GM18508 (cell line): ENCODE results near the gene GPR32.
"Not testable (repeated sequence)": the region's sequence is repeated elsewhere in the genome, so short reads cannot be mapped to it uniquely, and the experiment has no call there.

Experiments used
- ATAC-seq: cut with Tn5 transposase; IDR thresholded peaks from one replicate; pipeline ENCODE4 v1.9.1; 2021; ENCODE audit warnings: moderate number of reproducible peaks; ENCODE audit not compliant: insufficient read depth, unreplicated experiment

Gene GPR32

GRCh38 chr19:50770164-50770563 lies at the start of gene GPR32:
GPR32 (plus strand) TSS chr19:50770464; CDS start chr19:50770601, 137 bp downstream.
- not testable (repeated sequence) for ATAC-seq

- ATAC-seq = no peak
These were observed 49.3 kb upstream of the GPR32 start for GRCh38 chr19:50720921-50721381.

- no peak for ATAC-seq
These were observed 48.7 kb upstream of the GPR32 start for GRCh38 chr19:50721441-50722137.

- no peak for ATAC-seq
These were observed 47.9 kb upstream of the GPR32 start for GRCh38 chr19:50722201-50723013.

GRCh38 chr19:50723069-50723468 lies 47.2 kb upstream of the GPR32 start, which contains the start of gene CLEC11A:
CLEC11A (plus strand) TSS chr19:50723364; CDS start chr19:50723526, 162 bp downstream.
- ATAC-seq = no peak

- ATAC-seq = no peak
These were observed 46.3 kb upstream of the GPR32 start for GRCh38 chr19:50723735-50724521.

GRCh38 chr19:50724522-50725217 lies 45.6 kb upstream of the GPR32 start:
- ATAC-seq = no peak

GRCh38 chr19:50725218-50725910 lies 44.9 kb upstream of the GPR32 start:
- ATAC-seq = no peak

GRCh38 chr19:50725911-50726230 lies 44.4 kb upstream of the GPR32 start:
- ATAC-seq = no peak

GRCh38 chr19:50728084-50728737 lies 42.1 kb upstream of the GPR32 start:
- no peak for ATAC-seq

GRCh38 chr19:50729894-50730293 lies 40.4 kb upstream of the GPR32 start:
- ATAC-seq = no peak

GRCh38 chr19:50735869-50736268 lies 34.4 kb upstream of the GPR32 start:
- no peak for ATAC-seq

GRCh38 chr19:50736338-50736737 lies 33.9 kb upstream of the GPR32 start:
- ATAC-seq = no peak

GRCh38 chr19:50739132-50739913 lies 30.9 kb upstream of the GPR32 start:
- ATAC-seq = no peak

- no peak for ATAC-seq
These were observed 30.3 kb upstream of the GPR32 start for GRCh38 chr19:50739914-50740426.

- no peak for ATAC-seq
These were observed 28.9 kb upstream of the GPR32 start for GRCh38 chr19:50741179-50741933.

- no peak for ATAC-seq
These were observed 26.7 kb upstream of the GPR32 start for GRCh38 chr19:50743537-50743936.
